GM06990 (cell line): ENCODE measurements around the gene GPR108.
"Not testable (repeated sequence)": the region's sequence is repeated elsewhere in the genome, so short reads cannot be mapped to it uniquely, and the experiment has no call there.

ENCODE experiments used
- DNase-seq: peaks from one replicate; pipeline ENCODE4 v3.0.0-alpha.2; 2011; ENCODE audit not compliant: insufficient read length; ENCODE audit errors: extremely low read depth
- H3K27me3 ChIP-seq: replicated peaks from 2 replicates; pipeline ENCODE4 v1.6.0; 2011; ENCODE audit warnings: low read length; ENCODE audit not compliant: control insufficient read depth, insufficient read depth
- H3K36me3 ChIP-seq: 2 replicates; pipeline ENCODE4 v1.5.1; 2011; ENCODE audit warnings: low read length; ENCODE audit not compliant: control insufficient read depth, insufficient read depth
- H3K4me3 ChIP-seq: replicated peaks from 2 replicates; pipeline ENCODE4 v1.5.1; 2011; ENCODE audit warnings: low read depth, mild to moderate bottlenecking, control low read depth, low read length
- CTCF ChIP-seq: IDR thresholded peaks from 2 replicates; pipeline ENCODE4 v1.5.1; 2011; ENCODE audit warnings: low read length, control low read depth, mild to moderate bottlenecking, inconsistent platforms; ENCODE audit not compliant: insufficient read depth, poor library complexity, severe bottlenecking

GPR108 gene

GRCh38 chr19:6709549-6709948, 27.8 kb downstream of the GPR108 start:
- no peak overlapping the region for H3K4me3 ChIP-seq
- no peak for DNase-seq
- TF ChIP-seq CTCF, result no peak
- H3K27me3 ChIP-seq, result peaks cover 1% of the 10 kb centered on the region
- no peaks in the 10 kb centered on the region for H3K36me3 ChIP-seq

GRCh38 chr19:6708913-6709312, 28.5 kb downstream of the GPR108 start:
- H3K27me3 ChIP-seq, H3K36me3 ChIP-seq, H3K4me3 ChIP-seq, DNase-seq: not testable (repeated sequence)

DNA sequence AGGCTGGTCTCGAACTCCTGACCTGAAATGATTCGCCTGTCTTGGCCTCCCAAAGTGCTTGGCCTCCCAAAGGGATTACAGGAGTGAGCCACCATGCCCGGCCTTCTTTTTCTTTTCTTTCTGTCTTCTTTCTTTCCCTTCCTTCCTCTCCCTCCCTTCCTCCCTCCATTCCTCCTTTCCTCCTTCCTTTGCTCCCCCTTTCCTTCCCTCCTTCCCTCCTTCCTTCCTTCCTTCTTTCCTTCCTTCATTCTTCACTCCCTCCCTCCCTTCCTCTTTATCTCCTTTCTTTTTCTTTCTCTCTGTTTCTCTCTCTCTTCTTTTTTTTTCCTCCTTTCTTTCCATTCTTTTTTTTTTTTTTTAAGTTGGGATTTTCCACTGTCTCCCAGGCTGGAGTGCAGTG, 29.0 kb downstream of the GPR108 start:
- DNase-seq, result no peak
- Histone ChIP-seq H3K27me3 (peaks cover 1% of the 10 kb centered on the region), H3K4me3 (no peak overlapping the region), H3K36me3 (no peaks in the 10 kb centered on the region)
- TF ChIP-seq CTCF, result no peak

GRCh38 chr19:6707658-6708018, 29.7 kb downstream of the GPR108 start:
- Histone ChIP-seq H3K27me3 (peaks cover 1% of the 10 kb centered on the region), H3K4me3 (no peak overlapping the region), H3K36me3 (no peaks in the 10 kb centered on the region)
- TF ChIP-seq CTCF, result no peak
- no peak for DNase-seq

DNA sequence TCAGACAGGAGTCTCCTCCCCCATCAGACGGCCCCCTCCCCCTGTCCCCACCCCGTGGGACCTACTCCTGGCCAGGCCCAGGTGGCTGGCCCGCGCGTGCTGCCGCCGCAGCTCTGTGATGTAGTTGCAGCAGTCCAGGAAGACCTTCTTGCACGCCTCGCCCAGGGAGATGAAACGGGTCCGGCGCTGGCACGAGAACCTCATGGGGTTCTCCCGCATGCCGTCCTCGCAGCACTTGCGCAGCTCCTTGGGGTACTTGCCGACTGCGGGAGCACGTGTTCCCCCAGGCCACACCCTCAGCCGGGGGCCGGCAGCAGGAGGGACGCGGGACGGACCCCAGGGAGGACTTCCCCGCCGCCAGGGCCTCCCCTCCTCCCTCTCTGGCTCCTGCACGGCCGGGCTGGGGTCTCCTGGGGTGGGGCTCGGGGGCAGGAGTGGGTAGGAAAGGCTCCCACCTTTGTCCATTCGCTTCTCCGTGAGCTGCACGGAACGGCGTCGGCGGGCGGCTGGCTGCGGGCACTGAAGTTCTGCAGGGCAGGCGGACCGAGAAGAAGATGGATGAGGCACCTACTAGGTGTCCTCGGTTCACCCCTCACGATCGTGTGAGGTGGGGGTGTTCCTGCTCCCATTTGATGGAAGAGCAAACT, 30.2 kb downstream of the GPR108 start:
- peaks cover 1% of the 10 kb centered on the region for H3K27me3 ChIP-seq
- no peak overlapping the region for H3K4me3 ChIP-seq
- DNase-seq, result no peak
- TF ChIP-seq CTCF, result no peak
- no peaks in the 10 kb centered on the region for H3K36me3 ChIP-seq

- H3K4me3 ChIP-seq, result no peak overlapping the region
- no peak for TF ChIP-seq CTCF
- no peak for DNase-seq
- H3K27me3 ChIP-seq, result peaks cover 1% of the 10 kb centered on the region
- no peaks in the 10 kb centered on the region for H3K36me3 ChIP-seq
Observed at GRCh38 chr19:6706633-6706958, 30.8 kb downstream of the GPR108 start.
